ENCODE data around the gene INSM1. TPM values are rescaled to one million over a fixed set of nuclear protein-coding genes. Genes with fewer than 3 reads are reported as not detected.

INSM1 gene
- total and polyA plus RNA-seq, 2 of the 13 experiments (the other 11 are each of a cell fraction or from before 2014, with no cell fraction given) = not detected

DNA sequence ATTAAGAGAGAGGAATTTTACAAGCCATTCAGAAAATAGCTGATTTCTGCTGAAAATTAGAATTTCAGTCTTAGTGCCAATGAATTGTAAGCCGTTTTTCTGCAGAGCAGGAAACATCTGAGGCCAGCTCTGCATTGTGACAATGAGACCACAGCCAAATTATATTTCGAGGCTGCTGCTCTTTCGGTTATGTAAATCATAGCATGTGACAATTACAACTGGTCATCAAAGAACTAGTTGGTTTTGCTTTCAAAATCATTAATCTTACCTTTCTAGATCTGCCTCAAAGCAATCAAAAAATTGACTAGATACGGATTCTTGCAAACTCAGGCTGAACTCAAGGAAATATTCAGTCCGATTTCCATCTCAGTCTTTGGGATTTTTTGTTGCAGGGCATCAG lies 33.4 kb upstream of the INSM1 start:
- ChIA-PET CTCF (ENCODE audit: low intra/inter-chr PET ratio, low total read pairs) (no interaction called here), POLR2A (no interaction called here)
- FAIRE-seq = no peak
- no peak for TF ChIP-seq ZNF776 (CRISPR knock-in tag; IDR thresholded peaks at IDR 0.05)
- TF ChIP-seq FOXC1 (CRISPR knock-in tag; IDR thresholded peaks at IDR 0.05; ENCODE audit: borderline replicate concordance) = no peak
- TF ChIP-seq KDM3A (CRISPR knock-in tag; IDR thresholded peaks at IDR 0.05; ENCODE audit: low read depth) = no peak
- TF ChIP-seq, protein P1, sequence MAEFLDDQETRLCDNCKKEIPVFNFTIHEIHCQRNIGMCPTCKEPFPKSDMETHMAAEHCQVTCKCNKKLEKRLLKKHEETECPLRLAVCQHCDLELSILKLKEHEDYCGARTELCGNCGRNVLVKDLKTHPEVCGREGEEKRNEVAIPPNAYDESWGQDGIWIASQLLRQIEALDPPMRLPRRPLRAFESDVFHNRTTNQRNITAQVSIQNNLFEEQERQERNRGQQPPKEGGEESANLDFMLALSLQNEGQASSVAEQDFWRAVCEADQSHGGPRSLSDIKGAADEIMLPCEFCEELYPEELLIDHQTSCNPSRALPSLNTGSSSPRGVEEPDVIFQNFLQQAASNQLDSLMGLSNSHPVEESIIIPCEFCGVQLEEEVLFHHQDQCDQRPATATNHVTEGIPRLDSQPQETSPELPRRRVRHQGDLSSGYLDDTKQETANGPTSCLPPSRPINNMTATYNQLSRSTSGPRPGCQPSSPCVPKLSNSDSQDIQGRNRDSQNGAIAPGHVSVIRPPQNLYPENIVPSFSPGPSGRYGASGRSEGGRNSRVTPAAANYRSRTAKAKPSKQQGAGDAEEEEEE (CRISPR knock-in tag; IDR thresholded peaks at IDR 0.05; ENCODE audit: borderline replicate concordance) = no peak
- TF ChIP-seq PAF1 (CRISPR knock-in tag; IDR thresholded peaks at IDR 0.05) = no peak
- no peak for TF ChIP-seq KDM2A (CRISPR knock-in tag; IDR thresholded peaks at IDR 0.05; ENCODE audit: borderline replicate concordance, low read depth)
- TF ChIP-seq HOXA9 (CRISPR knock-in tag; IDR thresholded peaks at IDR 0.05; ENCODE audit: borderline replicate concordance) = no peak
- TF ChIP-seq, protein P2, sequence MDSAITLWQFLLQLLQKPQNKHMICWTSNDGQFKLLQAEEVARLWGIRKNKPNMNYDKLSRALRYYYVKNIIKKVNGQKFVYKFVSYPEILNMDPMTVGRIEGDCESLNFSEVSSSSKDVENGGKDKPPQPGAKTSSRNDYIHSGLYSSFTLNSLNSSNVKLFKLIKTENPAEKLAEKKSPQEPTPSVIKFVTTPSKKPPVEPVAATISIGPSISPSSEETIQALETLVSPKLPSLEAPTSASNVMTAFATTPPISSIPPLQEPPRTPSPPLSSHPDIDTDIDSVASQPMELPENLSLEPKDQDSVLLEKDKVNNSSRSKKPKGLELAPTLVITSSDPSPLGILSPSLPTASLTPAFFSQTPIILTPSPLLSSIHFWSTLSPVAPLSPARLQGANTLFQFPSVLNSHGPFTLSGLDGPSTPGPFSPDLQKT (CRISPR knock-in tag; IDR thresholded peaks at IDR 0.05; ENCODE audit: borderline replicate concordance) = no peak
- no peak for TF ChIP-seq NONO (IDR thresholded peaks at IDR 0.05)
- no peak for TF ChIP-seq NONO (CRISPR knock-in tag; conservative IDR thresholded peaks at IDR 0.05)
- TF ChIP-seq, protein P3, sequence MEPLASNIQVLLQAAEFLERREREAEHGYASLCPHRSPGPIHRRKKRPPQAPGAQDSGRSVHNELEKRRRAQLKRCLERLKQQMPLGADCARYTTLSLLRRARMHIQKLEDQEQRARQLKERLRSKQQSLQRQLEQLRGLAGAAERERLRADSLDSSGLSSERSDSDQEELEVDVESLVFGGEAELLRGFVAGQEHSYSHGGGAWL (CRISPR knock-in tag; IDR thresholded peaks at IDR 0.05) = no peak
- no peak for TF ChIP-seq ZNF17 (CRISPR knock-in tag; IDR thresholded peaks at IDR 0.05)
- no peaks in the 10 kb centered on the region for H3K36me3 ChIP-seq (replicated peaks in 1 of 2; ENCODE audit: control insufficient read depth in 1 of 2, insufficient read depth in 2 of 2, low read length in 2 of 2)
- no peak overlapping the region for H3K4me2 ChIP-seq (ENCODE audit: low read depth, low read length)
- in situ Hi-C loops (cut with HindIII; ENCODE audit: extremely low pct_ligation_motif_present, low pct_unique_long_range_greater_than_20kb) = no loop called here
- no peak overlapping the region for H3K4me3 ChIP-seq (replicated peaks in 1 of 3; ENCODE audit: insufficient read depth in 1 of 3, low read depth in 2 of 3, low read length in 3 of 3)
- intact Hi-C loops (cut with micrococcal nuclease; ENCODE audit: unreplicated experiment) = no loop called here
- H3K27ac ChIP-seq (ENCODE audit: extremely low read length, insufficient read depth, low read length) = no peak overlapping the region
- H3K79me2 ChIP-seq (ENCODE audit: insufficient read depth, low read length) = no peaks in the 10 kb centered on the region
- H4K20me1 ChIP-seq (ENCODE audit: insufficient read depth, low read length) = no peaks in the 10 kb centered on the region
- H3K9ac ChIP-seq (ENCODE audit: insufficient read depth, low read depth, low read length) = no peak overlapping the region
- H3K4me1 ChIP-seq (ENCODE audit: insufficient read depth, low read length) = no peaks in the 10 kb centered on the region
- no peak overlapping the region for H2AFZ ChIP-seq (ENCODE audit: low read length)
- BruUV-seq (replicated peaks) = no TSS peak
- H3K27me3 ChIP-seq (ENCODE audit: control insufficient read depth in 1 of 2, insufficient read depth in 2 of 2, low read length in 2 of 2) = peaks cover 0 to 38% of the 10 kb centered on the region in 2 experiments; a peak in 2 of 5 replicates
- DNase-seq (ENCODE audit: low spot score) = no peak
- peaks cover 7% of the 10 kb centered on the region for H3K9me3 ChIP-seq (ENCODE audit: low read length)
- 1% methylated on average over 5 of the region's 5 CpGs for WGBS (ENCODE audit: low lambda C conversion rate)
- no peak for ATAC-seq

Measured in HepG2 (cell line).